NCI-H510A treated with DMSO at 0.1 percent for 48 hours (cell line): Measurements from ENCODE around the gene EMC8.
A peak's percentile ranks its signal among the peaks of the same experiment; 100 is the strongest.
"Not testable (repeated sequence)": the region's sequence is repeated elsewhere in the genome, so short reads cannot be mapped to it uniquely, and the experiment has no call there.

ENCODE experiments used
- DNase-seq: peaks from one replicate; lab custom pipeline; 2025; lab: John Stamatoyannopoulos, UW

EMC8 gene

DNA sequence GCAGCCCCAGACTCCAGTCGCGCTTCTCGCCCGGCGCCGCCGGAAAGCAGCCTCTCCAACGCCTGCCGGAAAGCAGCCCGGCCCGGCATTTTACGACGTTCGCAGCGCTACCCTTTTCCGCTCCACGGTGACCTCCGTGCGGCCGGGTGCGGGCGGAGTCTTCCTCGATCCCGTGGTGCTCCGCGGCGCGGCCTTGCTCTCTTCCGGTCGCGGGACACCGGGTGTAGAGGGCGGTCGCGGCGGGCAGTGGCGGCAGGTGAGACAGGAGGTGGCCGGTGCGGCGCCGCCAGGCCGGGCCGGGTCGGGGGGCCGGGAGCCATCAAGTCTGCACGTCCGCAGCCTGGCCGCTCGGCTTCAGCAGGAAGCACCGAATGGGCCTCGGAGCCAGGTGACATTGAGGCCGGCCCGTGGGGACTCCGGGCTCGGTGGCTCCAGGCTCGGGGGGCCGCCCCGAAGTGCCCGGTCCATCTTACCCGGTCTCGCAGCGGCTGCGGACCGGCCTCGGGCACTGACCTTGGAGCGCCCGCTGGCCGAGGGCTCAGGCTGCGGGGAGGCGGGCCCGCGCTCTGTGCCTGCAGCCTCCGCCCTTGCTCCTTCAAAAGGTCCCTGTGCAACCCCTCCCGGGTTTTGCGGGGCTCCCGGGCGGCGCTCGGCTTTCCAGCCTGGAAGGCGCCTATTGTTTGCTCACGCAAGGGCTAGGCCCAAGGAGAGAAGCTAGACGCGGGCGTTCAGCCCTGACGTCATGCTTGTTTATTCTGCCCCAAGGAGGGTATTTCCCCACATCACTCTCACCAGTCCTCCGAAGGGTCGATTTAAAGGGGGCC, at the start of gene EMC8, which contains the start of gene COX4I1:
Gene EMC8, minus strand, starts transcription at position 48 of the 824 bp plus-strand sequence. CDS start 249 bp downstream, outside the sequence.
Gene COX4I1, plus strand, starts transcription at position 199 of the 824 bp plus-strand sequence. CDS start 1,511 bp downstream, outside the sequence.
- peak; percentile 93 for DNase-seq

DNA sequence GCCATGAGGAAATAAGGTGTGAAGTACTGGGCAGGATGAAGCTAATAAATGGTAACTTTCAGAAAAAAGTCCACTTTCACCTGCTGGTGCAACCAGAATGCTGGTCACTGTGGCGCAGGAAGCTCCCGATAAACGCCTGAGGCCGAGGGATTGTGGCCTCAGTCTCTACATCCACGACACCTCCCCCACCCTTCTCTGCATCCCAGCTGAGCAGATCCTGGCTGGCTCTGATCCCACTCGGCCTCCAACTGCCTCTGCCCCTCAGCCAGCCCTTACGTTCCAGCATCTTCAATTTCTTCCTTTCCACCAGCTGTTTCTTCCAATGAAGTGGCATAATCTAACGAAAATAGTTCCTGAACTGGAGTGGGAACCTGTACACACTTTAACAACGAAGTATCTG, 49.6 kb upstream of the EMC8 start:
- DNase-seq: no peak

DNA sequence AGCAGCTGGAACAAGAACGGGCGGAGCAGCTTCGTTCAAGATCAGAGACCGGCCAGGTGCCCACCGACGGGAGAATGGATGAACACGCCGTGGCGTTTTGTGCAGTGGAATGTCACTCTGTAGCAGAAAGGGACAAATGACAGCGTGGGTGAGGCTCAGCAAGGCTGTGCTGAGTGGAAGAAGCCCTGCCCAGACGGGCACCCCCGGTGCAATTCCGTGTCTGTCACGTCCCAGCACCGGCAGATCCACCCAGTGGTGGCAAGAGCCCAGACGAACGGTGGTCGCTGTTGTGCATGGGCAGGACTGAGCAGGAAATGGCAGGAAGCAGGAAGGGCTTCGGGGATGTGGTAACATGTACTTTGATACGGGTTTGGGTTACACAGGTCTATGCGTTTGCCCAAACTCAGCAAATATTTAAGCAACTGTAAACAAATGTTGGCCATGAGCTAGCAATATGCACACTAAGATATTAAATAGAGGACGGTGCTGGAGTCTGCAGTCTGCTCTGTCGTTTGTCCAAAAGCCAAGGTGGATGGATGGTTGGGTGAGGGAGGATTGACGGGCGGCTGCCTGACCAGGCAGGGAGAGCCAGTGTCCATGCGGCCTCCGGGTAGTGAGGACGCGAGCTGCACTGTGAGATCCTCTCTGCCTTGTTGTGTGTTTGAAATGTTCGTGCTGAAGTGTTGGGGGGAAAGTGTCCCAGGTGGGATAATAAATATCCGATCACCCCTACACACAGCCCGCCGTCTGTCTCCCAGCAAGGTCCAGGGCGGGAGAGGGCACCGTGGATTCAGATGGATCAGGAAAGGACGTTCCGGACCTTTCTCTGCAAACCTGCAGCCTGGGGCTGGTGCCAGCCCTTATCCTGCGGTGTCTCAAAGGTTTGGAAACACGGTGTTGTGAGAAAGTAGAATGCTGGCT, 48.6 kb upstream of the EMC8 start:
- DNase-seq: no peak

DNA sequence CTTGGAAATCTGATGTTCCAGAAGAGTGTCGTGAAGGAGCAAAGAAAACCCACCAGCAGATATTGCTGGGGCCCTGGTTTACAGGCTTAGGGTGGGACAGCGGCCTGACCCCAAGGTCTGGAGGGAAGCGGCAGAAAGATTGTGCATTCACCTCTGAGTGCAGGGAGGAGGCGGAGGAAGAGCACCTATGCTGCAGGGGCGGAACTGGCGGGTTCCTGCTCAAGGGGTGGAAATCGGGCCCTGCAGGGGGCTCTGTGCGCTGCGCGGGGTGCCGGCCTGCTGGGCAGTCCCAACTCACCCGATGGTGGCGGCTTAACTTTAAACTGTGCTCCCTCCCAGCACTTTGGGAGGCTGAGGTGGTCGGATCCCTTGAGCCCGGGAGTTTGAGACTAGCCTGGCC, 47.7 kb upstream of the EMC8 start:
- DNase-seq: no peak

DNA sequence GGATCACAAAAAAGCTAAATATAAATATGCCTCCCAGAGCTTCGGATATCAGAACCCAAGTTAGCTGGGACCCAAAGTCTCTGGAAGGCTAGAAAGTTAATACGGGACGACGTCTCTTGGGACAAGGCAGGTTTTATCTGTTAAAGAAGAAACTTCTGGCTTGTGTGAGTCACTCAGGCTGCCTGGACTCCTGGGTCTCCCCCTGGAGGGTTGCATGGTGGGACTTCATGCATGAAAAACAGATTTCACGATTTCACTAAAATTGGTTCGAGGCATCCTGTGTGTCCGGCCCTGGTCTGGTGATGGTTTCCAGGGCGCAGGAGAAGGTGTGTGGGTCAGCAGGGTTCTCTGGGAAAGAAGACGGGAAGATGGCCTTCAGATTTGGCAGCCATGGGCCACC, 47.1 kb upstream of the EMC8 start:
- DNase-seq: no peak

DNA sequence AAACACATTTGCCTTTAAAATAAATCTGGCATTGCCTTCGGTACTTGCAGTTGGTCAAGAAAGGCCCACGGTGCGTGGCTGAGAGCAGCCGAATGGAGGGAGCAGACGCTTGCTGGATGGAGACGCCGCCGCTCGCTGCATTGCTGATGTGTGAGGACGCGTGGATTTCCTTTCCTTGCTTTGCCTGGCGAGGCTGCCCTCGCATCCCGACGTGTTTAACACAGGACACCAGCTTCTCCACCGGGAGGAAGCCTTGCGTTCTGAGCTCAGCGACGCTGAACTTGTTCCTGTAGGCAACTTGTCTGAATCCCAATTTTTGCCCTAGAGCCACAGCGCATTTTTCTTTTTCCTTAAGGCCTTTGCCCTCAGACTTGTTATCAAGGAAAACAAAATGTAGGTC, 45.9 kb upstream of the EMC8 start:
- DNase-seq: no peak

DNA sequence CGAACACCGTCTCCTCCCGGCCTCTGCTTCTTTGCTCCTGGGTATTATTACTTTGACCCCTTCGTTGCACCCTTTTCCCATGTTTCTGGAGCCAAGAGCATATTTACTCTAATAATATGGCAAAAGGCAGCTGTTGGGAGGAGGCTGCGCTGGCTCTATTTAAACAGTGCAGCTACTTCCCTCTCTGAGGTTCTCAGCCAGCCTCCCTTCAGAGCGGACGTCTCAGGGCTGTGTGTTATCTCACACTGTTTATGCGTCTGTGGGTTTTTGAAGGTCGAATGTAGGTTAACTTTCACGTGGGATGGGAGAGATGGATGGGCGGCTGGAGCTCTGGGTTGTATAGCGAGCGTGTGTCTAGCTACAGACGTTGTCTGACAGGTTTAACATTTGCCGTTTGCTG, 45.4 kb upstream of the EMC8 start:
- DNase-seq: no peak

DNA sequence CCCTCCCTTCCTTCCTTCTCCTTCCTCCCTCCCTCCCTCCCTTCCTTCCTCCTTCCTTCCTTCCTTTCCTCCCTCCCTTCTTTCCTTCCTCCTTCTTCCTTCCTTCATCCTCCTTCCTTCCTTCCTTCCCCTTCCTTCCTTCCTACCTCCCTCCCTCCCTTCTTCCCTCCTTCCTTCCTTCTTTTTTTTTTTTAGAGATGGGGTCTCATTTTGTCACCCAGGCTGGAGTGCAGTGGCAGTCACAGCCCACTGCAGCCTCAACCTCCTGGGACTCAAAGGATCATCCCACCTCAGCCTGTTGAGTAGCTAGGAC, 44.8 kb upstream of the EMC8 start:
- no peak for DNase-seq

DNA sequence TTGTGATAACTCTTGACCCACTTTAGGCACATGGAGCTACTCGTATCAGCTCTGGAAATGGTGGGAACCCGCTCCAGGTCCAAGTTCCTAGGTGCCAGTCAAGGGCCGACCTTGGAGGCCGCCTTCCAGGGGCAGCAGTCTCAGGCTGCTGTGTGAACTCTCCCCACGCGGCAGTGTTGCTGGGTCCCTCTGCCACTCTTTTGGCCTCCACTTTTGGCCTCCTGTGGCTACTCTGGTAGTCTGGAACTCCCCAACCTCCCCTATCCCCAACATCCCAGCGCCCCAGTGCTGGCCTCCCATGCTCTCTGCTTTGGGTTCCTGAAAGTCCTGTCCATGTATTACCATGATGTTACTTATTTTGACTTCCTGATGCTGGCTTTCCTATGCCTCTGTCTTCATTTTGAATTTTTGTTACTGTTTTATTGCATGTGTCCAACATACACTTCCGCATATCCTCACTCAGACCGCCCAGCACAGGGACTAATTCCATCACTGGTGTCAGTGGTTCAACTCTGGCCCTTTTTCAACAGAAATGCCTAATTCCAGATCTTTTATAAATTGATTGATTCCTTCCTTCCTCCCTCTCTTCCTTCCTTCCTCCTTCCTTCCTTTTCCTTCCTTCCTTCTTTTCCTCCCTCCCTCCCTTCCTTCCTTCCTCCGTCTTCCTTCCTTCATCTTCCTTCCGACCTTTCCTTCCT, 44.3 kb upstream of the EMC8 start:
- DNase-seq: no peak

DNA sequence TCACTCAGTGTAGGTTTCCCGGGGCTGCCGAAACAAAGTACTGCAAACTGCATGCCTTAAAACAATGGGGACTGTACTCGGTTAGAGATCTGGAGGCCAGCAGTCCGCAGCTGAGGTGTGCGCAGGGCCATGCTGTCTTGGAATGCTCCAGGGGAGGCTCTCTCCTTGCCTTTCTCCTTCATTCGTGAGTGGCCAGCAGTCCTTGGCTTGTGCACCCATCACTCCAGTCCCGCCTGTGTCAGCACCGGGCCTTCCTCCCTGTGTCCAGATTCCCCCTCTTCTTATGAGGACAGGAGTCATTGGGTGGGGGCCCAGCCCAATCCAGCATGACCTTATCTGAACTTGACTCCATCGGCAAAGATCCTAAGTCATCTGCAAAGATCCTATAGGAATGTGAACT, 43.5 kb upstream of the EMC8 start:
- DNase-seq: no peak

DNA sequence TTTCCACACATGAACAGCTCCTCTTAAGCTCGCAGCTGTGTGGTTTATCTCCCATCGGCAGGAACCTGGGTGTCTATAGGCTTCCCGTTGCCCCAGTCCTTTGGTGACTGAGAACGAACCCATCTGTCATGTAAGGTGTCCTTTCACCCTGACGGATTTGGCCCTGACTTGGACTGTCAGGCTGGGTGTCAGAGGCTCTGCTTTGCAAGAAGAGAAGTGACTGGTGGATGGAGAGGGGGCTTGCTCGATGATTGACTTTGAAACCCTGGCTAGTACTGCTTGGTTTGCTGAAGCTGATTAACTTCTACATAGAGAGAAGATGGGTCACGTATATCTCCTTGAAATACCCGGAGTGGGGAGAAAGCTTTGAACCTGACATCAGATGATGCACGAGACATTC, 43.1 kb upstream of the EMC8 start:
- DNase-seq: no peak

DNA sequence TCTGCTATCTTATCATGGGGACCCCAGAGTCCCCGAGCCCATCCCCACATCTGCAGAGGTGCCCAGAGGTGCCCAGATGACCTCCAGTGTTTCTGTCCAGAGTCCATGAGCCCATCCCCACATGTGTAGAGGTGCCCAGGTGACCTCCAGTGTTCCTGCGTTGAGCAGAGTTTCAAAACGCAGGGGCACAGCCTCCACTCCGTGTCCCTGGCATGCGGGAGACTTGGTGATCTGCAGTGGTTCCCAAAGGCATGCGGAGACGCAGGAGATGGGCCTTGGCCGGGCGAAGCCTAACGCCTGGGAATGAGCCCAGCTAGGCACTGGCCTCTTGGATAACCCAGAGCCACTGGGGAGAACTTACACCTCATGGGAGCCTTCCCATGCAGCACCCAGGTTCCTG, 41.5 kb upstream of the EMC8 start:
- no peak for DNase-seq

DNA sequence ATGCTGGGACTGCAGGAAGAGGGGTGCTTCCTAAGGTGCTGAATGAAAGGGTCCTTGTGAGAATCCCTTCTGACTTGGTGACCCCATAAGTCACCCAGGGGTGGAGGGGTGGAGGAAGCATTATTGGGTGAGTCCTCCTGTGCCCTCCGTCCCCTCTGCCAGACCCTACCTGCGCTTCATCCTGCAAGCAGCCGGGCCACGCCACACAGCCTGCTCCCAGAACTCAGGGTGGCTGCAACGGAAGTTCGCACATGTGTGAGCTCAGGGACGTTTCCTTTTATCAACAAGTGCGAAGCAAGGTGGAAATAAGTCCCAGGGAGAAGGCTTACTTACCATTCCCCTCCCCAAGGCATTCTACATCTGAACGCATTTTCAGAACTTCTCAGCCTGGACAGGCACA, 41.1 kb upstream of the EMC8 start:
- no peak for DNase-seq

DNA sequence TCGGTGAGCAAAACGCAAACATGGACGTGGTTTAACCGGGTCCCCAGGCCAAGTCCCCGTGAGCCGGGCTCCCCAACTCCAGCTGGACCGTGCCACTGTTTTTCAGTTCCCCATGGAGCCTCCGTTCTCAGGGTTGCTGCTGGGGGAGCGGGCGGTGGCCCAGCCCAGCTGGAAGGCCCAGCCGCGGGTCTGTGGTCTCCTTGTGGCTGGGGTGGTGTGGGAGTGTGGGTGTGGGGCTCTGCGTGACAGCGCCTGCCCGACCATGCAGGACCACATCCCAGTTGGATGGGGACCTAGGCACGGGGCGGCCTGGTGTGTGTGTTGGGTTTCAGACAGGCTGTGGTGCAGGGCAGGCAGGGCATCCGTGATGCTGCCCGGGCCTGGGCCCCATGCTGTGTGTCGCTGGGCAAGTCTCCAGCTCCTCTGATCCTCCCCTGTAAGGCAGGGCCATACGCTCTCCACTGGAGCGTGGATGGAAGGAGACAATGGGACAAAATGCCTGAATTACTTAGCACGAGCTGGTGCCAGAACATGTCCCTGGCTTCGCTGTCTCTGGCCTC, 40.4 kb upstream of the EMC8 start:
- no peak for DNase-seq

DNA sequence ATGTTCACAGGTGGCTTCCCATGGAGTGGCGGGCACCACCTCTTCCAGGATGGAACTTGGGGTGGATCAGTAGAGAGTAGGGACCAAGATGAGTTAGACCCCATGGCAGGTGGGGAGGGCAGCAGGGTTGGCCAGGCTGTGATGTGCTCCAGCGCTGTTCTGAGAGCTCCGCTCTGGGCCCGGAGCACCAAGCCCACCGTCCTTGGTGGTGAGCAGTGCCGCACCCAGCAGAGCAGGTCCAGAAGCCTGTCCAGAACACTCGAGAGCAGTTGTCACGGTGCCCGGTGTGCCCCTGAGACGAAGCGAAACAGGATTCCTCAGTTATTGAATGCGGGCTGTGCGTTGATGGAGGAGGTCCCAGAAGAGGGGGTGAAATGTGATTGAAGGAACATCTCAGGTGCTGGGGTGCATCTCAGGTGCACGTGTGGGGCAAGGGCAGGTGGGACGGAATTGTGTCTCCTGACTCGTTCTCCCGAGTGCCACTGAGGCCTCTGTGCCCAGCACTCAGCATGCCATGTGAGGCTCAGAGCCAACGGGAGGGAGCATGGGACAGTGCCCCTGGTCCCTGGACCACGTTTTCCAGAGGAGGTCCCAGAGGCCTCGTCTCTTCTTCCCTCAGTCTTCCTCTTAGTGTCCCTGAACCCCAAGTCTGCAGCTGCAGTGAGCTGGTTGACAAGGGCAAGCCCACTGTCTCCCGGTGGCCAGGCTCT, 39.7 kb upstream of the EMC8 start:
- DNase-seq: no peak

DNA sequence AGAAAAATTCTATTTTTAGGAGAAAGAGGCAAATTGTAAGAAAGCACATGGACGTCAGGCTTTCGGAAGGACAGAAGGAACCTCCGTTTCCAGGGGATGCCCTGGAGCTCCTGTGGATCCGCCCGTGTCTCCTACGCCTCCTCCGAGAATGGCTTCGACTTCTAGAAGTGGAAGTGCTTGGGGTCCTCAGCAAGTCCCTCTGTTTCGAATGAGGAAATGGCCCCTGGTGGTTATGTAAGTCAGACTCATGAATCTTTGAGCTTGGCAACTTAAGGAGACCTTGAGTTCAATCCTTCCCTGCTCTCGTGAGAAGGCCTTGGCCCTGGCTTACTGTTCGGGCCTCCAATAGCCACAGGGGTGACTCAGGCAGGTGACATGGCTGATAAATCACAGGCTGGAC, 39.0 kb upstream of the EMC8 start:
- no peak for DNase-seq

DNA sequence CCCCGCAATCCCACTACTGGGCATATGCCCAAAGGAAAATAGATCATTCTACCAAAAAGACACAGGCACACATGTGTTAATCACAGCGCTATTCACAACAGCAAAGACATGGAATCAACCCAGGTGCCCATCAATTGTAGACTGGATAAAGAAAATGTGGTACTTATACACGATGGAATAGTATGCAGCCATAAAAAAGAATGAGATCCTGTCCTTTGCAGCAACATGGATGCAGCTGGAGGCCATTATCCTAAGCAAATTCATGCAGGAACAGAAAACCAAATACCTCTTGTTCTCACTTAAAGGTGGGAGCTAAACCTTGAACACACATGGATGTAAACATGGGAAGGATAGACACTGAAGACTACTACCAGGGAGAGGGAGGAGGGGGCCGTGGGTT, 38.3 kb upstream of the EMC8 start:
- not testable (repeated sequence) for DNase-seq

DNA sequence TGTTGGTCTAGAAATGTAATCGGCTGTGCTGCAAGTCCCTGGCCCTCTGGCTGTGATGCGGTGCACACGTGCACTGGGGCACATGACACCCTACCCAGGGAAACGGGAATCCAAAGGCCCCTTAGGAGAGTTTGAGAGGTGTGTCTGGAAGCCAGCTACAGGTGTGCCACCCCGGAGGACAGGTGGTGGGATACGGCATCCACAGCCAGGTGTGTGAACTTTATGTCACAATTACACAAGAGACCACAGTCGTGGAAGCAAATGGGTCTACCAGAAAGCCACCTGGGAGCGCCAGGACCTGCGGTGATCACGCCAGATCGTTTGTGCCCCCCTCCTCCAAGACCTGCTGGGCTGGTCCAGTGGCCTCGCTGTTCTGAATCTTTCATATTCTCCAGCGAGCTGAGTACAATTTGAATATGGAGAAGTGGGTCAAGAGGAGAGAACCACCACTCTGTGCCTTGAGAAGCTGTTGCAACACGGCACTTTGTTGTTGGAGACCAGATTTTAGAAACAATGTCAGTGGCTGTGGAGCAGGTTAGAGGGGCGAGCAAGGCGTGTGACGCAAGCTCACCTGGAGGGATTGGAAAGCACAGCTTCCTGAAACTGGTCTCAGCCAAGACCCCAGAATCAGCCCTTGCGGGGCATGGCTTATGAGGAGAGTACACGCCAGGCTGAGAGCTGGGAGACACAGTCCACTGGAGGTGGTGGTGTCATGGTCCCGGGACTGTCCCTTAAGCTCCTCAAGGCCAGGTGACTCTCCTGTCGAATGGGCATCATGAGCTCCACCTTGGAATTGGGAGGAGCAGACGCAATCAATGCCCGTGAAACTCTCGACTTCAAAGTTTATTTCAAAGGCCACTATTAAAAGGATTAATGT, 37.6 kb upstream of the EMC8 start:
- DNase-seq: no peak

DNA sequence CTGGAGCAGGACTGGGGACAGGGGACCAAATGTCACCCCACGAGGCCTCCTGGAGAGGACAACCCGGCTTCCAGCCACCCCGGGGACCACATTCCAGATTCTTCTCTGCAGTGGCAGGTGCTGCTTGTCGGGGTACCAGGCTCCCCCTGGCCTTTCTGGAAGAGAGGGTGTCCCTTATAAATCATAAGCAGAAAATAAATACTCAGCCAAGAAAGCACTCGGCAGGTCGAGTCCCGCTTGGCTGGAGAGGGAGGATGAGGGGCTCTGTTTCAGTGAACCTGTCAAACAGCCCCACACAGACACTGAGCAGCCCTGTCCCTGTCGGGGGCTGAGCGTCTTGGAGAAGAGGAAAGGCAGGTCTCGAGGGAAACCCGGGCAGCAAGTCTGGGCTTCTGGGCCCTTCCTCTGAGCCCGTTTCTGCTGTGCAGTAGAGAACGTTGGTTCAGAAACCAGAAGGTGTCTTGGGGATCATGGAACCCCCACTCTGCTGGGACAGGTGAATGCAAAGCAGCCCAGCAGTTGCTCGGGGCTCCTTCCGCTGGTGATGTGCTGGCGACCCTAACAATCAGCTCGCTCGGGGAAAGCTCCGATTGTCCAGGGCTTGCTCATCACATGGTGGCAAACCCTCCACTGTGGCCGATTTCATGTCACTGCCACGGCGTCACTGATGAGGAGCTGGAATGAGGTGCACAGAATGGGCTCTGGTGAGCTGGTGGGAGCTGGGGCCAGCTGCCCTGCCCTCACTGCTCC, 36.8 kb upstream of the EMC8 start:
- no peak for DNase-seq

DNA sequence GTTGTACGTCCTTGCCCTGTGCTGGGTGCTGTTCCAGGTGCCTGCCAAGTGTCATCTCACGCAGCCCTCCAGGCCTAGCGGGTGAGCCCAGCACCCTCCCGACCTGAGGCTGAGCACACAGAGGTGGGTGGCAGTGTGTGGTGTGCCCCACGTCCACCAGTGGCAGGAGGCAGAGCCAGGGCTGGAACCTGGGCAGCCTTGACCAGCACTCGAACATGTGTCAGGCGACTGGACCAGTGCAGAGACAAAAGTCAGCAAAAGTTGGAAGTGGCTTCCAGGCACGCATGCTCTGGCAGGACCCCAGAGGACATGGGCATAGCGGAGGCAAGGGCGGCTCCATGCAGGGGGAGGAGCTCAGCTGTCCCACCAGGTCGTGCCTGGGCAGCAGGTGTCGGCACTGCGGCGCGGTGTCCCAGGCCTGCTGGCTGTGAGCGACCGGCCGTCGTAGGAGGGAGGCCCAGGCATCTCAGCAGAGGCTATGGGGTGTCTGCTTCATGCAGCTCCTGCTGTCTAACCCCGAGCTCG, 35.9 kb upstream of the EMC8 start:
- no peak for DNase-seq
